ENCODE data around the gene PLPPR5. TPM values are rescaled to one million over a fixed set of nuclear protein-coding genes. Genes with fewer than 3 reads are reported as not detected.

PLPPR5 gene
- total RNA-seq, 1 experiment from 2014 or later = not detected

DNA sequence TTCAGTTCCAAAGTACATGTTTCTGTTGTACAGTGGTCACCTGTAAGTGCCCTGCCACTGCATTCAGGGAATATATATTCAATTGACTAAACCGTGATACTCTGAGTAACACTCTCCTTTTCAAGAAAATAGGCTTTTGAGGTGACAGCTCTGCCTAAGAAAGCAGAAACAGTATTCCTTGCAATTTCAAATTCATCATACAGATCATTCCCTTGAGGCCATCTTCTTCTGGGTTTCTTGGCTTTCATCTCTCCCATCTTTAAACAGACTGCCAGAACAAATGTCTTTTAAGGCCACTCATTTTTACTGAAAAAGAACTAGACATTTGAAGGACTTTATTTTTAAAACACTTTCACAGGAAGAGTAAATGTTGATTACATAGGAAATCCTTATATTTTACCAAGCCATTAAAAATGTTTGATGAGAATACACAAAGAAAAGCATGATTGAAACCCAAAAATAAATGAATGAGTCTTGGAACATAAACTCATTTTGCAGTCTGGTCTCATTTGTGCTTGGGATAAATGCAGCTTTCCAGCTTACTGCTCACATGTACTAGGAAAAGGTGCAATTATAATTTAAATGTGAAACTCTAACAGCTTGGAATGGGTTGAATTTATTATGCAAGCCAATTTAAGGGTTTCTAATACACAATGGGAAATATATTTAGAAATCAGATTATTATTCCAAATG, 34.7 kb downstream of the PLPPR5 start:
- DNase-seq (ENCODE audit: low read depth) = no peak

DNA sequence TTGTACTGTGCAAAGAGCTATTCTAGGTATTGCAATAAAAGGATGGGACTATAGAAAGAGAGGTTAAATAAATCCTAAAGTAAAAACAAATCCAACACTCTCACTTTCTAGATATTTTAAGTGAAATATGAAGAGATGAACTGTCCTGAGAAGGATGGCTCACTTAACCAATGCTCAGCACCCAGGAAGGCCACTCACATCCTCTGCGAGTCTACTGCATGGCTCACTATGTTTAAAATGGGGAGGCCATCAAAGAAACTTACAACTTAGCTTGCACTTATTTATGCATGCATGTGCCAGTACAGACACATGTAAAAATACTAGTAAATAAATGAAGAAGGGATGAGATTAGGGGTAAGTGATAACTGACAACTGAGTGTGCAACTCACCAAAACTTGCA, 37.5 kb downstream of the PLPPR5 start:
- DNase-seq (ENCODE audit: low read depth) = no peak

DNA sequence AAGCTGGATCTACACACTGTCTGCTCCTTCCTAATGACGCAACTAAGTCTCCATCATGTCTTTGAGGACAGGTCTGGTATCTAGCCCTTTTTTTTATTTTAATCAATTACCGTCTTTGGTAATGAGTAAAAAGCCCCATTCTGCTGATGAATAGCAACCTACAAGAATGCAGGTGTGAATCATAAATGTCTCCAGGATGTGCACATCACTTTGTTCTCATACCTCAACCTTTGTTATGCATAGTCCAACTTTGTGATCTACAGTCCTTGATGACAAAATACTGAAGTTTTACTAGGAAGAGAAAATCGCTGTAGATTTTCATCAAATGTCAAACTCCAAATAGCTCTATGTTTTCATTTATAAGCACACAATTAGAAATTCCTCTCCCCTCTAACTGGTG, 39.3 kb downstream of the PLPPR5 start:
- no peak for DNase-seq (ENCODE audit: low read depth)

DNA sequence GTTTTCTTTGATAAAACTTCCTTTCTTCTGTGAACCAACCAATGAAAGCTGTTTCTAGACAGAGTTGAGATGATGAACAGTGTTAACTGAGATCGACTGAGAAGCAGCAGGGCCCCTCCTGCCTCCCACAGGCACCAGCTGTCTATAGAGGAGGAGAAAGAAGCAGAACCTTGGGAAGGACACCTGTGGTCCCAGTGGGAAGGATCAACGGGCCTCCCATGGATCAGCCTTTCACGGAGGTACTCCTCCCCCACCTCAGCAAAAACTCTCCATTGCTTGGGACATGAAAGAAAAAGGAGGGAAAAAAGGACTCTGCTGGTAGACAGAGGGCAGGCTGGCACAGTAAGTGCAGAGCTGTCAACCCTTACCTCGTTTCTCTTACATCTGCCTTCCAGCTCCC, 40.5 kb downstream of the PLPPR5 start:
- no peak for DNase-seq (ENCODE audit: low read depth)

DNA sequence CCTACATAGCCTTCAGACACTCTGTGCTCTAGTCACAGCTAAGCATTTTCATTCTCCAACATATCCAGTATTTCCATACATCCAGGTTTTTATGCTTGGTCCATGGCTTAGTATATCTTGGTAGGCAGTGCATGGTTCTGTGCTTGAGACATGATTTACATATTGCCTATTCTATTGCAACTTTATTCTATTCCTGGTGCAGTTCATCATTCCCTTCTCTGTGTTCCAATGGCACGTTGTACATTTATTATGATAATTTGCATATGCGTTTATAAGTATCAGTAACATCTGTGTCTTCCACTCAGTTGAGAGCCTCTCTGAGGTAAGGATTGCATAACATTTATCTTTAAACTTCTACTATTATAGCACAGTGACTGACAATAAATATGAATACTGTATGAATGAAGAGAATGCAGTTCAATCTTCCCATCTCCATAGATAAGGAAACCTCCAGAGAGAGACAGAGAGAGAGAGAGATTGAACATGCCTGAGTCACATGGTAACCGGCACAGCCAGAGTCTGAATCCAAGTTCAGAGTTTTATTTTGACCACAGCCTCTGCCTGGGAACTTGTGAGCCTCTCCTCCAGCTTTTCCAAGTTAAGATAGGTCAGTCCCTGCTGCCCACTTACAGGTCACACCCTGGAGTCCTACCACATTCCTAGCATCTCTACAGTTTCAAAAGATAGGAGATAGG, 41.5 kb downstream of the PLPPR5 start:
- DNase-seq (ENCODE audit: low read depth) = no peak

DNA sequence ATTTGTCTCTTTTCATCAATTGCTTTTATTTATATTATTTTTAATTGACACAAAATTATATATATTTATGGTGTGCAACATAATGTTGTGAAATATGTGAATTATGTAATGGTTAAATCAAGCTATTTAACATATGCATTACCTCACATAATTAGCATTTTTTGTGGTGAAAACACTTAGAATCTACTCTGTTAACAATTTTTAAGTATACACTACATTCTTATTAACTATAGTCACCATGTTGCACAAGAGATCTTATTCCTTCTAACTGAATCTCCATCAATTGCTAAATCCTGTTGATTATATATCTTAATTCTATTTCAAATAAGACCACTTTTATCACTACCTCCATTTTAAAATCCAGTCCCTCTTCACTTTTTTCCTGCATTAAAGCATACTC, 42.5 kb downstream of the PLPPR5 start:
- DNase-seq (ENCODE audit: low read depth) = no peak

DNA sequence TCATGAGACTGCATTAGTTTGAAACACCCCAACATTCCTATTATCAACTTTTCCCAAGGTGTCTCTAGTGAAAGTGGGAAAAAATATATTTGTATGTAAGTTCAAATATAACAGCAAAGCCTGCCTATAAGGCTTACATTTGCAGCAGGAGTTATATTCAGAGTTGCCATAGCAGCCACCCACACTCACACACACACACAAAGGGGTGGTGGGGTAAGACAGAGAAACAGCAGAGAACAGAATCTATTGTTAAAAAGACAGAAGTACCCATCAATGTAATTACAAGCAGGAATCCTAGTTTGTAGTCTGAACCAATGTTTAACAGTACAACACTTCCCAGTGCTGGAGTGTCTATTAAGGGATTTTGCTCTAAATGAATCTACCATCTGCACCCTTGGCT, 55.0 kb downstream of the PLPPR5 start:
- no peak for DNase-seq (ENCODE audit: low read depth)

DNA sequence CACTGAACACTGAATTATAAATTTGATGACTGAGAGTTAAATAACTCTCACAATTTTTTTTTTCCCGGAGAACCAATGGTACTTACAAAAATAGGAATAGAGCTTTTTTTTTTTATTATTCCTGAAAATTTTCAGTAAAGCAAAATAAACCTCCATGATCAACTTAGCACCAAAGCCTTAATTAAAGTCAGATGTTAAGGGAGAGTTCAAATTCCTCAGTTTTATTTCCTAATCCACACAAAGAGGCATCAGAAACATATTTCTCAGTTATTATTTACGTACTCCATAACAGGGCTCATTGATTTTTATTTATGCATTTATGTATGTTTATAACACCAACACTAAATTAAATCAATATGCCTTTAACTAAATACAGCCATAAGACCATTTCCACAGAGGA, 55.5 kb downstream of the PLPPR5 start:
- no peak for DNase-seq (ENCODE audit: low read depth)

DNA sequence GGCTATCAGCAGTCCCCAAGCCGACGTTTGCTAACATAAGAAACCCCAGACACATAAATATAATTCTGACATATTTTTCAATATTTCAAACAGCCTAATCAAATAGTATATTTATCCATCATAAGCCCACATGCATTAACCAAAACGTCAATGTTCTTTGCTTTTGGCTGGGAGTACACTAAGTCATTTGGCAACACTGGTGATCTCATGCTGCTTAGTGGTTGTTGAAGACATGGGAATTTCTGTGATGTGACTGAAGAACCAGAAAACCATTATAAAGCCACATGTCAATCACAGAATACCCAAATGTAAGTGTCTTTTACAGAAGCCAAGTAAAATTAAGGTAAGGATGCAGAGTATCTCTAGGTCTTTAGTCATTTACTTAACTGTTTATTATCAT, 57.6 kb downstream of the PLPPR5 start:
- no peak for DNase-seq (ENCODE audit: low read depth)

DNA sequence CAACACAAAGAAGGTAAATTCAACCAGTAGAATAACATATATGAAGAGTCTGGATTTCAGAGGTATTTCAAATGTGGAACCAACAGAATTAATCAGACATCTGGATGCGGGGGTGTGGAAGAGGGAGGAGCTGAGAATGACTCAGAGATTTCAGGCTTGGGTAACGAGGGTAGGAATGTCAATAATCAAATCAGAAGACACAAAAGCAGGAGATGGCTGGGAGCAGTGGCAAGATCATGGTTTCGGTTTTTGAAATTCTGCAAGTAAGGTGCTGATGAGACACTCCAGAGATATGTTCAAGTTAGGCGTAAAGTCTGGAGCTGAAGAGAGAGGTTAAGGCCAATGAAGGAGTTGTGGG, 64.0 kb downstream of the PLPPR5 start:
- DNase-seq (ENCODE audit: low read depth) = peak; percentile 25

DNA sequence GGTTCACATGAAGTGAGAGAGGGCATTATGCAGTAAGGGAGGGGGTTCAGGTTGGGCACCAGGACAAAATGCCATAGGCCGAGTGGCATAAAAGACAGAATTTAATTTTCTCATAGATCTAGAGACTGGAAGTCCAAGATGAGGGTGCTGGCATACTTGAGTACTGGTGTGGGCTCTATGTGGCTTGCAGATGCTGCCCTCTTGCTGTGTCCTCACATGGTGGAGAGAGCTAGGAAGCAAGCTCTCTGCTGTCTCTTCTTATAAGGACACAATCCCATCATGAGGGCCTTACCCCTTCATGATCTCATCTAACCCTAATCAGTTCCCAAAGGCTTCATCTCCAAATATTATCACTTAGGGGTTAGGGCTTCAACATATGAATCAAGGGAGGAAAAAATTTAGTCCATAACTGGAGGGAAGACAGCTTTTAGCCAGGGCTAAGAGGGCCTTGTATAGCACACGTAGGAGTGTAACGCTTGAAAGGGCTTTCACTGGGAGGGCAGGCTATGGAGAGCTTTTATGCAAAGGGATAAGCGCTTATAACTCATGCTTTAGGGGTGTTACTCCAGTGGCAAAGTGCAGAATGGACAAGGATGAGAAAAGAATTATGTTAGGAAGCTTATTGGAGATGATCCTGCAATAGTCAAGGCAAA, 64.5 kb downstream of the PLPPR5 start:
- DNase-seq (ENCODE audit: low read depth) = no peak

DNA sequence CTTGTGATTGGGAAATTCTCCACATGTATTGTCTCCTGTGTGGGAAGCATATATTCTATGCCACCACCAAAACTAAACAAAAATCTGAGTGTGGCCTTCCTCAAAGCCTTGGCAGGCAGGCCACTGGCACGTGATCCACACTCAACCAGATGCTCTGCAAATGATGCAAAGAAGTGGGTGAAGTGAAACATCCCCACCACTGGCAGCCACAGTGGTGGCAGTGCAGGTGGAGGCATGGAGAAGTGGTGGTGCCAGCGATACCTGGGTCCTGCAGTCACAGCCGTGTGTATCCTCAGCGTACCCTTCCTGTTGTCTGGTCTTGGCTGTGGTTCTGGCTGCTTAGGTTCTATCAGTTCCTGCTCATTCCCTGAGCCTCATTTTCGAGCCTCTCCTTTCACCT, 65.2 kb downstream of the PLPPR5 start:
- no peak for DNase-seq (ENCODE audit: low read depth)

DNA sequence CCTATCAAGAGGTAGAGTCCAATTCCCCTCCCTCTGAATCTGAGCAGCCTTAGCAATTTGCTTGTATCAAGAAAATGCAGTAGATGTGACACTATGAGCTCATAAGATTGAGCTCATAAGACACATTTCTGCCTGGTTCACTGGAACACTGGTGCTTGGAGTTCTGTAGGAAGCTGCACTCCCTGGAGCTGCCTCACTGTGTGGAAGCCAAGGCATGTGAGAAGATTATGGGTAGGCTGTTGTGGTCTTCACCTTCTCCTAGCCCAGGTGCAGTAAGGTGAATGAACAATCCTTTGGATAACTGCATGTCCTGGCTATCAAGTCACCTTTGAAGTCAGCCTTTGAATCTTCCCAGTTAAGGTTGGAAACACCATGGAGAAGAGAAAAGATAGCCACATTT, 67.3 kb downstream of the PLPPR5 start:
- DNase-seq (ENCODE audit: low read depth) = no peak

DNA sequence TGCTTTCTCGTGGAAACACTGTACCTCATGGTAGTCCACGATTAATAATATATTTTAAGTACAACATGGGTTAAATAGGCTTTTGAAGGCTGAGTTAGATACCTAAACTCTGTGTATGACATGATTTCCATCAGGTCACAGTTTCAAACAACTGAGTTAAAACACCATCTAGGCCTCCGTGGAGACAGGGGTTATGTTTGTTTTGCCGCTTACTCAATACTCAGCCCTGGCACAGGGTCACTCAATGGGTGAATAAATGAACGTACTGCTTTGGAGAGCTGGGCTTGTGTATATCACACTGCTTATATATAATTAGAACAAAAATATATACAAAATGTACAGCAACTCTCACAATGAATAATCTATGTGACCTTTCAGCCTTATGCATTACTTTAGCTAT, 72.5 kb downstream of the PLPPR5 start:
- DNase-seq (ENCODE audit: low read depth) = no peak

DNA sequence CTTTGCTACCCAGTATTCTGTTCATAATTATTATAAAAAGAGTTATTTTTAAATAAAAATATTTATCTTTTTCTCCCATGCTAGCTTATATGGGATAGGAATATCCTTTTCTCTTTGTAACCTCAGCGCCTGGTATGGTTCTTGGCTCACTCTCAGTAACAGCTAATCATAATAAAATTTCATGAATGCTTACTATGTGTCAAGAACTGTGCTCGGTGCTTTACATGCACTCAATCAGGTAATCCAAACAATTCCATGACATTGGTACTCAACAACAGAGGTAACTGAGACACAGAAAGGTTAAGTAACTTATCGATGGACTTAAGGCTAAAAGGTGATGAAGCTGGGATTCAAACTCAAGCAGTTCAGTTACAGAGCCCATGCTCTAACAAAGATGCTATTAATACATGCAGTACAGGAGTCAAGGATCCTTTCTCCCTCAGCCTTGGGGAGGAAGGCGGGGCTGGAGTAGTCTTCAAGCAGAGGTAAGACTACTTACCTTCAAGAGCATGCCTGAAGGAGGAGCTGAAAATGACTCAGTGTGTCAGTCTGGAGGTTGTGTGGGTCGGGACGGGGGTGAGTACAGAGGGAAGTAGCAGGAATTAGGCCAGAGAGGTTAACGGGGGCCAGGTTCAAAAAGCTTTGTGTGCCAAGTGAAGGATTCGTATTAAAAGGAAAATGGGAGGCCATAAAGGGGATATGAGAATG, 73.4 kb downstream of the PLPPR5 start:
- no peak for DNase-seq (ENCODE audit: low read depth)

DNA sequence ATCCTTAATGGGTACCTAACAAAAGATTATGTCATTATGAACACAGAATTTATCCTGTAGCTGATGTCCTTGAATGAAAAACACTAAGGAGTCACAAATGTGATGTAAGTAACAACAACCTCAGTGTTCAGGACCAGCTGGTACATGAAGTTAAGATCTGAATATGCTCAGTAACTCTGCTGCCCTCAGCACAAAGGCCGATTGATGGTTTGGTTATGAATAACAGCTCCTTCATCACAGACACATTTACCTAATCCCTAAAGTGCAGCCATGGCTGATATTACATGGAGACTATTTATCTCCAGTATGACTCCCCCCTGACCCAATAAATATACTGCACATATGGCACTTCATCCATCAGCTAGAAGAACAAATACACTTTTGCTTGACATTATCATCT, 75.2 kb downstream of the PLPPR5 start:
- DNase-seq (ENCODE audit: low read depth) = no peak

DNA sequence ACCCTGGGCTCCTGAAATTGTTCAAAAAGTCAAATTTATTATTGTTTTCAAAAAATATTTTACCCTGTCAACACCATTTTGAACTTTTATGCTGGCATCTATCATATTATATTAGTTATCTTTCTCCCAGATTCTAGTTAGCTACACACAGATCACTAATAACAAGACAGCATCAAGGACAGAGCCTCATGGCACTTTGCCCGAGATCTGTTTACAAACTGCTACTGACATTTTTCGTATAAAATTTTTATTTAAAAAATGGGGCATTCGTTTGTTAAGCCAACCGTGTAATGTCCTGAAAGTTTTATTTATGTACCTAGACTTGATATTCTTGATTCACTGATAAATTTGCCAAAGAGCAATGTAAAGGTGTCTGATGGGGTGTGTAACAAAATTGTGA, 78.1 kb downstream of the PLPPR5 start:
- no peak for DNase-seq (ENCODE audit: low read depth)

DNA sequence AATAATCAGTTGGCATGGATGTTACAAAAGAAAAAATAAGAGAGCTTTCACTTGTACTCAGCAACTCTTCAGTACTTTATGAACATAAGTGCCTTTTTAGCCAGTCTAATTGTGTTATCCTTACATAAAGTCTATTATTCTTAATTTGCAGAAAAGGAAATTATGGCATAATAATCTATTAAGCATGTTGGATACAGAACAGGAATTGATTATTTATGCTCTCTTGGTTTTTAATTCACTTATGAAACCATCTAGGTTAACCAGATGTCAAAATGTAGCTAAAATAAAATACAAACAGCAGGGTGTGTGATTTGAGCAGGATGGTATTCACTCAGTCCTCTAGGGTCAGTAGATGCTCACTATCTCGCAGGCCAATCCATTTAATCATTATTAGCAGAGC, 79.7 kb downstream of the PLPPR5 start:
- DNase-seq (ENCODE audit: low read depth) = no peak

DNA sequence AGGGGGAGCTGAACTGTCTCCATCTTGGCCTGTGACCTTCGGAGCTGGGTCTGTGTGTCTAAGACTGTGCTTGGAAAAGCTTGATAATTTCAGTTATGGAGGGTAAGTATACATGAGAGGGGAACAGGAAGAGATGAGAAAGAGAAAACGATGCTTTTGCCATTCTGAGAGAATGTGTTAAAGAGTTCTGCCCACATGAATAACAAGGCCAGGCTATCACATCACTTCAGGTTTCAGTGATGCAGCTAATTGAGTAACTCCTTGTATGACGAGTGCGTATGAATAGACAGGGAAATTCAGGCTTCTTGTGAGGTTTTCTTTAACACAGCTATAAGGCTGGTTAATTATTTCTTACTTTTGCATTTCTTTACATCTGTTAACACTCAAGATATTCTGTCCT, 81.0 kb downstream of the PLPPR5 start:
- no peak for DNase-seq (ENCODE audit: low read depth)

DNA sequence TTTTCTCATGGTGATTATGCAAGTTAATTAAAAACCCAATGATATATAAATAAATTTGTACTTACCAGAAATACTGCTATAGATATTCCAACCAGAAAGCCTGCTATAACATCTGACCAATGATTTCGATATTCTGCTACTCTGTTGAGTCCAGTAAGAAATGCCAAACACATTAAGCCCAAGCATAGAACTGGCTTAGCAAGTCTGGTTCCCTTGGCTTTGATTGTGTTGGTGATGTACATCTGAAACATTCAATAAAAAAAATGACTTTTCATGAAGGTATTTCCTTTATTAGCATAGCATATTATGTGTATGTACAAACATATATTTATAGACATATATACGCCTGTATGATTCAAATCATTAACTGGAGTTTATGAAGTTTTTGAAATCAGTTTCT, 82.8 kb downstream of the PLPPR5 start:
- DNase-seq (ENCODE audit: low read depth) = no peak

DNA sequence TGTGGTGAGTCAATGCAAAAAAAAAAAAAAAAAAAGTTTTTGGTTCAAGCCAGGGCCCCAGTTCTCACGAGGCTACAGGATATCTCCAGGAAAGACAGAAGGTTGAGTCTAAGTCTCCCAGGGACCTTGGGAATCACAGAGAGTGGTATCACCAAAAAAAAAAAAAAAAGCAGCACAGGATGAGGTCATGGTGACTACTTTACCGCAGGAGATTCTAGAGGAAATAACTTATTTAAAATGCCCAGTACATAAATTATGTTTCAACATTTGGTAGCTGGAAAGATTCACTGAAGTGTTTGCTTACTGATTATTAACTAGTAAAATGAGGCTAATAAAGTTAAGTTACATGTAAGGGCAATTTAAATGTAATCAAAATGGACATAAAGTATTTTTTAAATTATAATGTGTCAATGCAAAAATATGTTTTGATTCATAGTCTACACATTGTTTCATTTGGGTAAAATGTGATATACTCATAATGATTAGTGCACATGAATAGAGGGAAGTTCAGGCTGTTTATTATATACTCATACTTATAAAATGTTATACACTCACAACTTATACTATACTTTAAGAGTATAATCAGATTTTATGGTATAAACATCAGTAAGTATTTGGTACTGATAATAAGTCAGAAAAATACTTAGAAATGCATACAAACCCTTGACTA, 84.1 kb downstream of the PLPPR5 start:
- DNase-seq (ENCODE audit: low read depth) = peak; percentile 68

DNA sequence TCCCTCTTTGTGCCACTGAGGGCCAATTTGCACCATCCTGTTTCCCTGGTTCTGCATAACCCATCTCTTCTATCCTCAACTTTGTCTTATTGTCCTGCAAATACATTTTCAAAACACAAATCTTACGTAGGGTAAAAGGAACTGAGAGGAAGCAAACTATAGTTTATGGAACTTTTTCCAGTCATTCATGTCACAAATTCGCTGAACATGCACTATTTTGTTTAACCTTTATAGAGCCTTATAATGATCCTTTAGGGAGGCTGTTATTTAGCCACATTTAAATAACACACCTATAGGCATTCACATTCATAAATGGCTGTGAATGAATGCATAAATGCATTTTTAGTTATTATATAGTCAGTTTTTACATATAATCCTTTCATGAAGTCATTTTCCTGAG, 85.0 kb downstream of the PLPPR5 start:
- no peak for DNase-seq (ENCODE audit: low read depth)

Data from M059J (cell line).